Ishikawa (cell line): Measurements from ENCODE around the gene MGME1.

Experiments used
- CEBPB ChIP-seq: IDR thresholded peaks from 2 replicates; pipeline ENCODE4 v1.6.1; 2012
- CREB1 ChIP-seq: IDR thresholded peaks from 2 replicates; pipeline ENCODE4 v1.6.1; 2012; ENCODE audit warnings: low read depth
- EGR1 ChIP-seq: IDR thresholded peaks from 2 replicates; pipeline ENCODE4 v1.6.1; 2012
- EP300 ChIP-seq: IDR thresholded peaks from 2 replicates; pipeline ENCODE4 v1.6.1; 2012; ENCODE audit warnings: borderline replicate concordance
- FOXM1 ChIP-seq: IDR thresholded peaks from 2 replicates; pipeline ENCODE4 v1.6.1; 2012; ENCODE audit warnings: low read depth, borderline replicate concordance
- MAX ChIP-seq: IDR thresholded peaks from 2 replicates; pipeline ENCODE4 v1.6.1; 2012
- NFIC ChIP-seq: IDR thresholded peaks from 2 replicates; pipeline ENCODE4 v1.6.1; 2012
- RAD21 ChIP-seq: IDR thresholded peaks from 2 replicates; pipeline ENCODE4 v1.6.1; 2012; ENCODE audit warnings: low read depth
- REST ChIP-seq: IDR thresholded peaks from 2 replicates; pipeline ENCODE4 v1.6.1; 2012; ENCODE audit warnings: low read depth, mild to moderate bottlenecking
- TAF1 ChIP-seq: IDR thresholded peaks from 2 replicates; pipeline ENCODE4 v1.6.1; 2012; ENCODE audit warnings: low read depth, mild to moderate bottlenecking
- TCF12 ChIP-seq: IDR thresholded peaks from 2 replicates; pipeline ENCODE4 v1.6.1; 2012; ENCODE audit warnings: low read depth
- TEAD4 ChIP-seq: IDR thresholded peaks from 2 replicates; pipeline ENCODE4 v1.6.1; 2012
- USF1 ChIP-seq: IDR thresholded peaks from 2 replicates; pipeline ENCODE4 v1.6.1; 2012
- YY1 ChIP-seq: IDR thresholded peaks from 2 replicates; pipeline ENCODE4 v1.6.1; 2012; ENCODE audit warnings: low read depth
- ZBTB7A ChIP-seq: IDR thresholded peaks from 2 replicates; pipeline ENCODE4 v1.6.1; 2012; ENCODE audit warnings: low read depth

The MGME1 gene

DNA sequence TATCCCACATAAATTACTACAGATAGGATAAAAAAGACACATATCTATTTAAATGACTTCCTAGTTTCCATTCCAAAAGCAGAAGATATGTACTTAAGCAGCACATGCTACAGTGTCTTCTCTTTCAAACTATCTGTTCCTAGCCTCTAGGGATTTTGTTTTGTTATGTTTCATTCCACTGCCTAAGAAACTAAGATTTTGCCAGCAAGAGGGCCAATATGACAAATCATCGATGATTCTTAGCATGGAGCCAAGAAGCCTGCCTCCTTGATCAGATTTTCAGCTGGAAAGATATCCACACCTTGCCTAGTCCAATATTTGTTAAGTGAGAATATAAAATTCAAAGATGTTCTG, 7.3 kb upstream of the MGME1 start:
- TF ChIP-seq TCF12 = no peak
- no peak for TF ChIP-seq CEBPB
- TF ChIP-seq TAF1 = no peak
- TF ChIP-seq YY1 = no peak
- no peak for TF ChIP-seq USF1
- no peak for TF ChIP-seq REST
- TF ChIP-seq TEAD4 = no peak
- no peak for TF ChIP-seq MAX
- TF ChIP-seq RAD21 = no peak
- TF ChIP-seq EGR1 = no peak
- TF ChIP-seq ZBTB7A = no peak
- no peak for TF ChIP-seq NFIC
- no peak for TF ChIP-seq EP300
- no peak for TF ChIP-seq CREB1
- no peak for TF ChIP-seq FOXM1

GRCh38 chr20:17963114-17963897, 5.5 kb upstream of the MGME1 start:
- TF ChIP-seq EGR1 = no peak
- TF ChIP-seq ZBTB7A = no peak
- no peak for TF ChIP-seq NFIC
- TF ChIP-seq RAD21 = no peak
- TF ChIP-seq TCF12 = no peak
- no peak for TF ChIP-seq YY1
- TF ChIP-seq REST = no peak
- no peak for TF ChIP-seq TEAD4
- TF ChIP-seq USF1 = no peak
- TF ChIP-seq FOXM1 = no peak
- TF ChIP-seq MAX = no peak
- TF ChIP-seq EP300 = no peak
- TF ChIP-seq CREB1 = no peak
- no peak for TF ChIP-seq CEBPB
- no peak for TF ChIP-seq TAF1

- no peak for TF ChIP-seq FOXM1
- no peak for TF ChIP-seq EP300
- no peak for TF ChIP-seq TEAD4
- TF ChIP-seq ZBTB7A = no peak
- no peak for TF ChIP-seq RAD21
- no peak for TF ChIP-seq EGR1
- TF ChIP-seq MAX = no peak
- no peak for TF ChIP-seq USF1
- TF ChIP-seq NFIC = no peak
- TF ChIP-seq TAF1 = no peak
- no peak for TF ChIP-seq CREB1
- TF ChIP-seq REST = no peak
- TF ChIP-seq CEBPB = no peak
- no peak for TF ChIP-seq TCF12
Measured at GRCh38 chr20:17964073-17964472, 4.7 kb upstream of the MGME1 start.
